NCI-H2171 (cell line): Measurements from ENCODE around the gene INSL3.
"Not testable (repeated sequence)": the region's sequence is repeated elsewhere in the genome, so short reads cannot be mapped to it uniquely, and the experiment has no call there.

Experiments
- DNase-seq: peaks from one replicate; lab custom pipeline; 2025; lab: John Stamatoyannopoulos, UW

Gene INSL3

DNA sequence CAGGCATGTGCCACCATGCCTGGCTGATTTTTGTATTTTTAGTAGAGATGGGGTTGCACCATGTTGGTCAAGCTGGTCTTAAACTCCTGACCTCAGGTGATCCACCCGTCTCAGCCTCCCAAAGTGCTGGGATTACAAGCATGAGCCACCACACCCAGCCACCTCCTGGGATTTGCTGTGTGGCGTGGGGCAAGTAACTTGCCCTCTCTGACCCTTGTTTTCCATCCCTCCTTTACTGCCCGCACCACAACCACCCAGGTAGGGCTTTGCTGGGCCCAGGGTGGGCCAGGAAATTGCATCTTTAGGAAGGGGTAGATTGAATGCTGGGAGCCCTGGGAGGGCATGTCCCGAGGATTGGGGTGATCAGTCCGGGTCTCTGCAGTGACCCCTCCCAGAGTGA lies 37.6 kb downstream of the INSL3 start:
- DNase-seq = not testable (repeated sequence)

GRCh38 chr19:17780781-17781180 lies 40.5 kb downstream of the INSL3 start:
- no peak for DNase-seq

GRCh38 chr19:17778968-17779929 lies 42.1 kb downstream of the INSL3 start:
- no peak for DNase-seq

GRCh38 chr19:17778251-17778967 lies 42.9 kb downstream of the INSL3 start:
- DNase-seq = no peak

- not testable (repeated sequence) for DNase-seq
Observed at GRCh38 chr19:17777840-17778239, 43.5 kb downstream of the INSL3 start.

DNA sequence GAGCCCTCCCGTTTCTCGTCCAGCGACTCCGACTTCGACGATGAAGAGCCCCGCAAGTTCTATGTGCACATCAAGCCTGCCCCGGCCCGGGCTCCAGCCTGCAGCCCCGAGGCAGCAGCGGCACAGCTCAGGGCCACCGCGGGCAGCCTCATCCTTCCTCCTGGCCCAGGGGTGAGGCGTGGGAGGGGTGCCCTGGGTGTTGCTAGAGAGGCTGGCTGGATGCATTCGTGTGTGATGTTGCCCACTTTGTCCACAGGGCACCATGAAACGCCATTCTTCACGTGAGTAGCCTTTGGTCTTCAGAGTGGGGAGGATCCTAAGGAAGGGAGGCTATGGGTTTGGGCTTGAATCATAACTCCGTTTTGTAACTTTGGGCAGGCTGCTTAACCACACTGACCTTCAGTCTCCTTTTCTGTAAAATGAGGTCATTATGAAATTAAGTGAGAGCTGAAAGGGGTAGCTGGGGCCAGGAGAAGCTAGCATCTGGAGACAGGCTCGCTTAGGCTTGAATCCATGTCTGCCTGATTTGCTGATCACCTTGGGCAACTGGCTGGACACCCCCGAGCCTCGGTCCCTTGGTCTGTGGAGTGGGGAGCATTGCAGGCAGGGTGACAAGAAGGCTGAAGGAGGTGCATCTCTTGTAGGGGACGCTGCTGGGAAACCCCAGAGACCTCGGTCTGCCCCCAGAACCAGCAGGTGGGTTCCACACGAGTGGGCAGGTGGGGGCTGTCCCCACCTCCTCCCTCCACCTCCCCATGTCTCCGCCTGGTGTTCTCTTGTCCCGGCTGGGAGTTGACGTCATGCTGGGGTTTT lies 45.1 kb downstream of the INSL3 start:
- DNase-seq = no peak

DNA sequence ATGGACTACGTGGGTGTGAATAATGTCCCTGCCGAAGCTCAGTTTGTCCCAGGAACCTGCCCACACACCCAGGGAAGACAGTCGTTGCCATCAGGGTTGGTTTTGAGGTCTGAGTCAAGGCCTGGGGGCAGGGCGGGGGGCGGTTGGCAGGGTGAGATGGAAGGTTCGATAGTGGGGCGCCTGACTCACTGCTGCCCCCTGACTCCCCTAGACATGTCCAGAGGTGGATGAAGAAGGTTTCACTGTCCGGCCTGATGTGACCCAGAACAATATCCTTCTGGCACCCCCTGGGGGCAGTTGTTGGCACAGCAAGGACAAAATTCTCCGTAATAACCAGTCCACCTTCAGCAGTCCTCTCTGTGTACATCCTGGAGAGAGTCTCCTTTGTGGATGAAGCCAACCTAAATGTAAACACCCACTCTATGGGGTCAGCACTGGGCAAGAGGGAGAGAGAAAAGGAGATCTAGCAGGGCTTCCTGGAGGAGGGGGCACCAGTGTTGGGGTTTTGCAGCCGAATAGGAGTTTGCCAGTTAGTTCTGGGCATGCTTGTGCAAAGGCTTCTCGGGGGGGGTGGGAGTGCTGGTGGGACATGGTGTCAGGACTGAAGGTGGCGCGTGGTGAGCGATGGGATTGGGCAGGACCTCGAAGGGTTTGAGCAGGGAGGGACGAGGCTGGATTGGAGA lies 45.9 kb downstream of the INSL3 start:
- no peak for DNase-seq

GRCh38 chr19:17772172-17772571 lies 49.1 kb downstream of the INSL3 start:
- no peak for DNase-seq

- no peak for DNase-seq
Observed at GRCh38 chr19:17770613-17771012, 50.7 kb downstream of the INSL3 start.

DNA sequence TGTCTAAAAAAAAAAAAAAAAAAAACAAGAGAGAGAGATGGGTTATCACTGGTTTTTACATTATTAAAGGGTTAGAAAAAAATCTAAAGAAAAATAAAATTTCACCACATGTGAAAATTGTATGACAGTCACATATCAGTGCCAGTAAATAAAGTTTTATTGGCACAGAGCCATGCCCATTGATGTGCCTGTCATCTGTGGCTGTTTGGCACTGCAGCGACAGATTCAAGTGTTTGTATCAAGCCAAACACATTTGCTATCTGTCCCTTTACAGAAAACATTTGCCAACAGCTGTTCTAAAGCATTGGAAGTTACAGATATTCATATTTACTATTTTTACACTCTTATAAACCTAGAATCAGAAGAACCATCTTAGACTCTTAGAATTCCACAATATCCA lies 53.8 kb downstream of the INSL3 start:
- no peak for DNase-seq

DNA sequence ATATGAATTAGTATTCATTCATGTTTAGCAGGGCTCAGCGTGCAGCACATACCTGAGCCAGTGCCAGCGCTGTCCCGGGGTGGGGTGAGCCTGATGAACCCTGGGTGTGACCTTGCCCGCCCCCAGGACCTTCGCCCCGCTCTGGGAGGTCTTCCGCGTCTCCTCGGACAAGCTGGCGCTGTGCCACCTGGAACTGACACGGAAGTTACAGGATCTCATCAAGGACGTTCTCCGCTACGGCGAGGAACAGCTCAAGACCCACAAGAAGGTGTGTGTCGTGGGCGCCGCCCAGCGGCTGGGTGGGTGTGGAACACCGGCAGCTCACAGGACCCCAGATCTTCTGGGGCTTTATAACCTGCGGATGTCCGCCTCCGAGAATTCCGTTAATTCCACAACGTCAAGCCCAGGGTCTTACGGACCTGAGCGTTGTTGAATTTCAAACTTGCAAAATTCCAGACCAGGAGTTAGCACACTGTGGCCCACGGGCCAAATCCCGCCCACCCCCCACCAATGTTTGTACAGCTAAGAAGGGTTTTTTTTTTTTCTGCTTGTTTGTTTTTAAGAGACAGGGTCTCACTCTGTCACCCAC lies 54.7 kb downstream of the INSL3 start:
- DNase-seq = peak; percentile 75
